Measurements from ENCODE around the gene HMCN1.

DNA sequence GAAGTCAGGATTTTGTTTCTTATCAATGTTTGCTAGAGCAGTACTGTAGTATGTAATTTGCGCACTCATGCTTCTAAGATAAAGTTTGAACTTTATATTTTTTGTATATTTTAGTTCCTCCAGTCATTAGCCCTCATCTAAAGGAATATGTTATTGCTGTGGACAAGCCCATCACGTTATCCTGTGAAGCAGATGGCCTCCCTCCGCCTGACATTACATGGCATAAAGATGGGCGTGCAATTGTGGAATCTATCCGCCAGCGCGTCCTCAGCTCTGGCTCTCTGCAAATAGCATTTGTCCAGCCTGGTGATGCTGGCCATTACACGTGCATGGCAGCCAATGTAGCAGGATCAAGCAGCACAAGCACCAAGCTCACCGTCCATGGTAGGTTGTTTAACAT, 388.6 kb downstream of the HMCN1 start:
- no peak for TF ChIP-seq POLR2A (IDR thresholded peaks at IDR 0.05)
- TF ChIP-seq, protein P1, sequence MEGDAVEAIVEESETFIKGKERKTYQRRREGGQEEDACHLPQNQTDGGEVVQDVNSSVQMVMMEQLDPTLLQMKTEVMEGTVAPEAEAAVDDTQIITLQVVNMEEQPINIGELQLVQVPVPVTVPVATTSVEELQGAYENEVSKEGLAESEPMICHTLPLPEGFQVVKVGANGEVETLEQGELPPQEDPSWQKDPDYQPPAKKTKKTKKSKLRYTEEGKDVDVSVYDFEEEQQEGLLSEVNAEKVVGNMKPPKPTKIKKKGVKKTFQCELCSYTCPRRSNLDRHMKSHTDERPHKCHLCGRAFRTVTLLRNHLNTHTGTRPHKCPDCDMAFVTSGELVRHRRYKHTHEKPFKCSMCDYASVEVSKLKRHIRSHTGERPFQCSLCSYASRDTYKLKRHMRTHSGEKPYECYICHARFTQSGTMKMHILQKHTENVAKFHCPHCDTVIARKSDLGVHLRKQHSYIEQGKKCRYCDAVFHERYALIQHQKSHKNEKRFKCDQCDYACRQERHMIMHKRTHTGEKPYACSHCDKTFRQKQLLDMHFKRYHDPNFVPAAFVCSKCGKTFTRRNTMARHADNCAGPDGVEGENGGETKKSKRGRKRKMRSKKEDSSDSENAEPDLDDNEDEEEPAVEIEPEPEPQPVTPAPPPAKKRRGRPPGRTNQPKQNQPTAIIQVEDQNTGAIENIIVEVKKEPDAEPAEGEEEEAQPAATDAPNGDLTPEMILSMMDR (IDR thresholded peaks at IDR 0.05), result no peak
- TF ChIP-seq EP300 (IDR thresholded peaks at IDR 0.05), result no peak
- TF ChIP-seq POLR2AphosphoS5 (IDR thresholded peaks at IDR 0.05), result no peak
